Stimulated activated CD8-positive, alpha-beta memory T cell treated with anti-CD3 and anti-CD28 coated beads, Interleukin-12 subunit alpha, Interleukin-12 subunit beta, amount 100 ng/mL, for 24 hours (primary cell): Measurements from ENCODE around the gene OGFOD1.

Experiments used
- DNase-seq: peaks from one replicate; pipeline ENCODE4 v3.0.0-alpha.2; 2020; ENCODE audit errors: extremely low read depth

Gene OGFOD1

GRCh38 chr16:56450986-56451752, at the start of gene OGFOD1, which contains the start of gene NUDT21:
OGFOD1 (plus strand) TSS chr16:56451554; CDS start chr16:56451613, 59 bp downstream.
NUDT21 (minus strand) TSS chr16:56451332; CDS start chr16:56451202, 130 bp downstream.
- DNase-seq: peak; percentile 87

- DNase-seq: no peak
Observed at GRCh38 chr16:56405977-56406672, 45.2 kb upstream of the OGFOD1 start.

- no peak for DNase-seq
Observed at GRCh38 chr16:56408379-56409098, 42.8 kb upstream of the OGFOD1 start.

GRCh38 chr16:56409195-56409594, 42.2 kb upstream of the OGFOD1 start:
- no peak for DNase-seq

GRCh38 chr16:56411123-56411522, 40.2 kb upstream of the OGFOD1 start:
- no peak for DNase-seq

GRCh38 chr16:56411624-56412023, 39.7 kb upstream of the OGFOD1 start:
- no peak for DNase-seq

GRCh38 chr16:56413381-56413780, 38.0 kb upstream of the OGFOD1 start:
- no peak for DNase-seq

GRCh38 chr16:56414366-56414765, 37.0 kb upstream of the OGFOD1 start:
- DNase-seq: no peak

GRCh38 chr16:56415875-56416274, 35.5 kb upstream of the OGFOD1 start:
- no peak for DNase-seq

- DNase-seq: no peak
Observed at GRCh38 chr16:56417138-56417537, 34.2 kb upstream of the OGFOD1 start.

- no peak for DNase-seq
Observed at GRCh38 chr16:56419740-56420548, 31.4 kb upstream of the OGFOD1 start.

- DNase-seq: no peak
Observed at GRCh38 chr16:56420613-56421012, 30.7 kb upstream of the OGFOD1 start.

- DNase-seq: no peak
Observed at GRCh38 chr16:56421313-56421712, 30.0 kb upstream of the OGFOD1 start.

- no peak for DNase-seq
Observed at GRCh38 chr16:56421976-56422669, 29.2 kb upstream of the OGFOD1 start.

- DNase-seq: no peak
Observed at GRCh38 chr16:56422896-56423441, 28.4 kb upstream of the OGFOD1 start.

- no peak for DNase-seq
Observed at GRCh38 chr16:56423584-56424403, 27.6 kb upstream of the OGFOD1 start.

- no peak for DNase-seq
Observed at GRCh38 chr16:56424404-56424764, 27.0 kb upstream of the OGFOD1 start.

- DNase-seq: peak; percentile 10
Observed at GRCh38 chr16:56424791-56425438, 26.4 kb upstream of the OGFOD1 start.

GRCh38 chr16:56425439-56425832, 25.9 kb upstream of the OGFOD1 start, which contains the start of gene AMFR:
AMFR (minus strand) TSS chr16:56425545; CDS start chr16:56425327, 218 bp downstream.
- peak; percentile 31 for DNase-seq
